HFFc6 (cell line): Measurements from ENCODE around the gene CNTNAP5. TPM values are rescaled to one million over a fixed set of nuclear protein-coding genes. Genes with fewer than 3 reads are reported as not detected.

ENCODE experiments used
- DNase-seq: peaks from one replicate; pipeline ENCODE4 v3.0.0-alpha.2; 2018
- H3K27ac Mint-ChIP-seq: 2 replicates; pipeline ENCODE4 v1.8.0; 2020; ENCODE audit warnings: mild to moderate bottlenecking, mixed read lengths
- H3K27me3 Mint-ChIP-seq: 2 replicates; pipeline ENCODE4 v1.8.0; 2021; ENCODE audit warnings: mild to moderate bottlenecking, moderate library complexity, mixed read lengths; ENCODE audit not compliant: insufficient read depth
- H3K36me3 Mint-ChIP-seq: 2 replicates; pipeline ENCODE4 v1.8.0; 2021; ENCODE audit warnings: low read depth, mixed read lengths
- H3K4me1 Mint-ChIP-seq: 2 replicates; pipeline ENCODE4 v1.8.0; 2020; ENCODE audit warnings: low read depth, mixed read lengths
- H3K4me3 Mint-ChIP-seq: 2 replicates; pipeline ENCODE4 v1.8.0; 2020; ENCODE audit warnings: mild to moderate bottlenecking, moderate library complexity, mixed read lengths
- H3K9me3 Mint-ChIP-seq: 2 replicates; pipeline ENCODE4 v1.8.0; 2020; ENCODE audit warnings: mild to moderate bottlenecking, mixed read lengths
- CTCF ChIP-seq: fragments of 200-600 bp; sonication (generic); IDR thresholded peaks from 2 replicates; pipeline ENCODE4 v1.5.0; 2021; ENCODE audit warnings: antibody characterized with exemption, mild to moderate bottlenecking
- total RNA-seq, 6 experiments: library from RNA; stranded (reverse); fragmentation: NEBNext Ultra II Directional; extraction: Animal tissue kit (Norgen Biotek cat#: 25700); gene quantifications; 2 replicates in 1 of 6; 3 replicates in 5 of 6; pipeline ENCODE4 v1.2.3, GENCODE V29; 2021

CNTNAP5 gene
- total RNA-seq, 6 experiments from 2014 or later: not detected

DNA sequence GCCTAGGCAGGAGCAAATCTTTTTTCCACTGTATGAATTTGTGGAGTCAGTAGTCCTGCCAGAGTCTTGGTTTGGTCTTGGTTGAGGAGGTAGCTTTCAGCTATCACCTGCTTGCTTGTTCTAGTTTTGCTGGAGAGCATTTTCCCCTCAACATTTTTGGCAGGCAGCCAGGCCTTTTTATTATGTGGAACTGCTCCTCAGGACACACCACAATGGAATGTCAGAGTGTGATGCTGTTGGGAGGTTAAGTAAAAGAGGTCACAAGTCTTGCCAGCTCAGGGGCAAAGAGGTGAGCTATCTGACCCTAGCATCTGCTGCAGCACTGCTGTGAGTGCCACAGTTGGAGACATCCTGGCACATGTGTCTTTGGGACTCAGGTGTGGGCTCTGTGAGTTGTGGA, 258.0 kb downstream of the CNTNAP5 start:
- Mint-ChIP-seq H3K9me3 (peaks cover 48% of the 10 kb centered on the region), H3K4me1 (no peaks in the 10 kb centered on the region), H3K36me3 (peaks cover 3% of the 10 kb centered on the region; the same call in 1 of the 2 replicates), H3K4me3 (no peak overlapping the region), H3K27me3 (no peaks in the 10 kb centered on the region), H3K27ac (no peak overlapping the region)
- DNase-seq: no peak
- no peak for TF ChIP-seq CTCF

DNA sequence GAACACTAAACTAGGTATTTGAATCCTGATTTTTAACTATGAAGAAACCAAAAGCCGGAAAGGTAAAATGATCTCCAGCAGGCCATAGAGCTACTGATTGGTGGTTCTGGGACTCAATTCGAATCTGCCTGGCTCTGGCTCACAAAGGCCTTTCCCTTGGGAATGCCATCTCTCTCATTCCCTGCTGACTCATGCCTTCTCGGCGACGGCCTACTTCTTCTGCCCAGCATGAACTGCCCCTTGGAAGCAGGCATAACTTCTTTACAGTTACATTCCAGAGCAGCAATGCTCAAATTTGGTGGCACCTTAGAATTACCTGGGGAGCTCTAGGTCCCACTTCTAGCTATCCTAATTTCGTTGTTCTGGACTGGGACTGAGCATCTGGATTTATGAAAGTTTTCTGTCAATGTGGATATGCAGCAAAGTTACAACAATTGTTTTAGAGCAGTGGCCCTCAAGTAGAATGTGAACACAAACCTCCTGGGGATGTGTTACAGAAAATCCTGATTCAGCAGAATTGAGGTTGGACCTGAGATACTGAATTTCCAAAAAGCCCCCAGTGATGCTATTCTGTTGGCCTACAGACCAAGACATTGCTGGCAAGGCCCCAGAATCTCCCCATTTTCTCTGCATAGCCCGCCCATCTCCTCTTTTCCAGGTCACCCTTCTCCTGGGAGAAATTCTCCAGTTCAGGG, 261.1 kb downstream of the CNTNAP5 start:
- no peak overlapping the region for H3K27ac Mint-ChIP-seq
- H3K9me3 Mint-ChIP-seq: peaks cover 34% of the 10 kb centered on the region
- H3K4me1 Mint-ChIP-seq: no peaks in the 10 kb centered on the region
- no peak for TF ChIP-seq CTCF
- H3K36me3 Mint-ChIP-seq: peaks cover 3% of the 10 kb centered on the region; the same call in 1 of the 2 replicates
- no peak for DNase-seq
- no peak overlapping the region for H3K4me3 Mint-ChIP-seq
- H3K27me3 Mint-ChIP-seq: no peaks in the 10 kb centered on the region

- no peak for TF ChIP-seq CTCF
- Mint-ChIP-seq H3K4me3 (no peak overlapping the region), H3K9me3 (peaks cover 30% of the 10 kb centered on the region), H3K27me3 (no peaks in the 10 kb centered on the region), H3K27ac (no peak overlapping the region), H3K36me3 (no peaks in the 10 kb centered on the region), H3K4me1 (no peaks in the 10 kb centered on the region)
- no peak for DNase-seq
Measured at GRCh38 chr2:124289060-124289459, 264.0 kb downstream of the CNTNAP5 start.

- Mint-ChIP-seq H3K36me3 (no peaks in the 10 kb centered on the region), H3K4me1 (no peaks in the 10 kb centered on the region), H3K27ac (no peak overlapping the region), H3K27me3 (no peaks in the 10 kb centered on the region), H3K4me3 (no peak overlapping the region), H3K9me3 (peaks cover 34% of the 10 kb centered on the region)
- DNase-seq: no peak
- TF ChIP-seq CTCF: no peak
Measured at GRCh38 chr2:124289615-124290014, 264.5 kb downstream of the CNTNAP5 start.

DNA sequence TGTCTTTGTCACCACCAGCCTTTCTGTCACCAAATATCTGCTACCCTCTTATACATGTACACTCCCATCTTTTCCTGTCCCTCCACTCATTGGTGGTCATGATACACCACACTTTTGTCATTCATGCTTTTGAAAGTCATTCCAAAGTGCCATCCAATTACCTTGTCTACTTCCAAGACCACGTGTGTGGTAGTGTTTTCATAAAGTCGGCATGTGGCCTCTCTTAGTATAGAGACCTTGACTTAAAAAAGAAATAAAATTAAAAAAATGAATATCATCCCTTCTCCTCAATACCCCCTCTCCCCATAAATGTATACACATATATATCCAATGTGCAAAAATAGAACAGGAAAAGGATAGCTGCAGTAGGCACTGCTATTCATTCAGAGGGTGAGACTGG, 271.4 kb downstream of the CNTNAP5 start:
- TF ChIP-seq CTCF: no peak
- H3K36me3 Mint-ChIP-seq: peaks cover 5% of the 10 kb centered on the region
- no peaks in the 10 kb centered on the region for H3K27me3 Mint-ChIP-seq
- H3K4me1 Mint-ChIP-seq: no peaks in the 10 kb centered on the region
- H3K4me3 Mint-ChIP-seq: no peak overlapping the region
- H3K9me3 Mint-ChIP-seq: peaks cover 46% of the 10 kb centered on the region
- DNase-seq: no peak
- no peak overlapping the region for H3K27ac Mint-ChIP-seq
